Panc1 (cell line): ENCODE data around the gene BACE2. TPM values are rescaled to one million over a fixed set of nuclear protein-coding genes. Genes with fewer than 3 reads are reported as not detected.

Source experiments
- ATAC-seq: fragments of 200-7000 bp; cut with Tn5 transposase; 2 replicates; pipeline ENCODE4 v1.9.1; 2020; ENCODE audit warnings: mild to moderate bottlenecking, moderate library complexity
- BruUV-seq: library from RNA; stranded (reverse); fragments of 400-500 nt; replicated peaks from 2 replicates; lab custom pipeline; 2021; lab: Mats Ljungman, UMichigan
- CTCF ChIA-PET: fragments of 300-600 bp; sonication (Branson Sonifier 250); formaldehyde crosslinking; loops from one replicate; lab custom pipeline; 2022; ENCODE audit warnings: antibody characterized with exemption; lab: Charles Lee
- POLR2A ChIA-PET: fragments of 300-600 bp; sonication (Branson Sonifier 250); formaldehyde crosslinking; loops from one replicate; lab custom pipeline; 2022; ENCODE audit warnings: antibody characterized with exemption; lab: Charles Lee
- DNase-seq: peaks from one replicate; pipeline ENCODE4 v3.0.0-alpha.2; 2010; ENCODE audit warnings: low read depth, low spot score
- H3K27ac ChIP-seq: 2 replicates; pipeline ENCODE4 v1.5.1; 2011; ENCODE audit warnings: mild to moderate bottlenecking, low read length, inconsistent platforms
- H3K27me3 ChIP-seq: fragments of 200-500 bp; sonication (Bioruptor generic); 2 replicates; pipeline ENCODE4 v1.6.0; 2014; ENCODE audit warnings: low read length, inconsistent platforms; ENCODE audit not compliant: control insufficient read depth, insufficient read depth
- H3K36me3 ChIP-seq: fragments of 200-500 bp; sonication (Bioruptor generic); 2 replicates; pipeline ENCODE4 v1.5.1; 2014; ENCODE audit warnings: inconsistent platforms, mild to moderate bottlenecking, low read length, moderate library complexity; ENCODE audit not compliant: control insufficient read depth, insufficient read depth
- H3K4me1 ChIP-seq: 2 replicates; pipeline ENCODE4 v1.5.1; 2011; ENCODE audit warnings: inconsistent platforms, mild to moderate bottlenecking, low read length, moderate library complexity; ENCODE audit not compliant: control insufficient read depth, insufficient read depth
- H3K4me3 ChIP-seq, 2 experiments: 2 replicates each; pipeline ENCODE4 v1.5.1; 2011 to 2012; ENCODE audit warnings: low read depth in 2 of 2, low read length in 2 of 2, mild to moderate bottlenecking in 2 of 2, inconsistent platforms in 1 of 2, moderate library complexity in 1 of 2
- H3K9me3 ChIP-seq: fragments of 200-500 bp; sonication (Bioruptor generic); 2 replicates; pipeline ENCODE4 v1.5.1; 2014; ENCODE audit warnings: low read depth, mild to moderate bottlenecking, inconsistent platforms, low read length, moderate library complexity; ENCODE audit not compliant: control insufficient read depth, insufficient read depth
- POLR2AphosphoS5 ChIP-seq: IDR thresholded peaks from 2 replicates; pipeline ENCODE4 v1.6.1; 2012; ENCODE audit warnings: mild to moderate bottlenecking, low read depth, low read length, moderate library complexity
- SIN3A ChIP-seq: IDR thresholded peaks from 2 replicates; pipeline ENCODE4 v1.6.1; 2012; ENCODE audit warnings: low read depth, mild to moderate bottlenecking, low read length, moderate library complexity, borderline replicate concordance; ENCODE audit not compliant: insufficient read depth
- TCF7L2 ChIP-seq: IDR thresholded peaks from 2 replicates; pipeline ENCODE4 v1.6.1; 2011; ENCODE audit warnings: mild to moderate bottlenecking, low read depth, low read length, inconsistent platforms
- in situ Hi-C: cut with HindIII; loops from 2 replicates; pipeline ENCODE4 v1.10.0; 2016; ENCODE audit warnings: low sequenced_read_pairs, low pct_unique_long_range_greater_than_20kb
- intact Hi-C: fragments of 100-400 bp; cut with micrococcal nuclease; formaldehyde crosslinking; loops from one replicate; pipeline ENCODE4 v1.10.0; 2022; ENCODE audit not compliant: unreplicated experiment
- total RNA-seq: library from RNA; stranded (reverse); gene quantifications from one replicate; pipeline ENCODE4 v1.2.1, GENCODE V29; 2021; ENCODE audit not compliant: unreplicated experiment
- TF ChIP-seq, protein P1 (sequence below): fragments of 450-650 bp; IDR thresholded peaks from 2 replicates; pipeline ENCODE4 v1.5.1; 2017; ENCODE audit warnings: mild to moderate bottlenecking
- TF ChIP-seq, protein P2 (sequence below), 2 experiments: IDR thresholded peaks; 2 replicates each; pipeline ENCODE4 v1.6.1; 2011 to 2012; ENCODE audit warnings: low read depth in 2 of 2, control low read depth in 1 of 2, low read length in 1 of 2, mild to moderate bottlenecking in 1 of 2, moderate library complexity in 1 of 2; ENCODE audit not compliant: insufficient read depth in 1 of 2

BACE2 gene
- total RNA-seq, 1 experiment from 2014 or later, result 16.3 TPM

DNA sequence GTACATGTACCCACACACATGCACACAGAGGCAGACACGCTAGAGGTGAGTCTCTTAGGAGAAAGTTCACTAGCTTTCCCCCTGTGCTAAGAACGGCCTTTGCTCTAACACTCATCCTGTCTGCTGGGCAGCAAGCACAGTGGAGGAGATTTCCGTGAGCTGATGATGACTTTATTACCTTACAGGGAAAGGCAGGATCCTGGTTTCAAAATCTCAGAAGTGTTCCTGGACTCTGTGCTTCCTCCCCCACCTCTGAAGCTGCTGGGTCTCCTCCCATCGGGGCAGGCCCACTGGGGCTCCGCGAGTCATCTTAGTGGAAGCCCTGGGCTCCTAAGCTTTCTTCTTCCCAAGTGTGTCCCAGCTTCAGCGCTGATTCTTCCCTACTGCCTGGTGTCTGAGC, 151.3 kb downstream of the BACE2 start:
- H3K4me3 ChIP-seq, result no peak overlapping the region
- H3K4me1 ChIP-seq, result no peaks in the 10 kb centered on the region
- BruUV-seq, result no TSS peak
- intact Hi-C loops (no loop called here), in situ Hi-C loops (no loop called here)
- no peaks in the 10 kb centered on the region; the same call in 1 of the 2 replicates for H3K27me3 ChIP-seq
- no peaks in the 10 kb centered on the region for H3K9me3 ChIP-seq
- ChIA-PET CTCF (no interaction called here), POLR2A (no interaction called here)
- H3K27ac ChIP-seq, result no peak overlapping the region
- TF ChIP-seq TCF7L2, result no peak
- TF ChIP-seq, protein P1, sequence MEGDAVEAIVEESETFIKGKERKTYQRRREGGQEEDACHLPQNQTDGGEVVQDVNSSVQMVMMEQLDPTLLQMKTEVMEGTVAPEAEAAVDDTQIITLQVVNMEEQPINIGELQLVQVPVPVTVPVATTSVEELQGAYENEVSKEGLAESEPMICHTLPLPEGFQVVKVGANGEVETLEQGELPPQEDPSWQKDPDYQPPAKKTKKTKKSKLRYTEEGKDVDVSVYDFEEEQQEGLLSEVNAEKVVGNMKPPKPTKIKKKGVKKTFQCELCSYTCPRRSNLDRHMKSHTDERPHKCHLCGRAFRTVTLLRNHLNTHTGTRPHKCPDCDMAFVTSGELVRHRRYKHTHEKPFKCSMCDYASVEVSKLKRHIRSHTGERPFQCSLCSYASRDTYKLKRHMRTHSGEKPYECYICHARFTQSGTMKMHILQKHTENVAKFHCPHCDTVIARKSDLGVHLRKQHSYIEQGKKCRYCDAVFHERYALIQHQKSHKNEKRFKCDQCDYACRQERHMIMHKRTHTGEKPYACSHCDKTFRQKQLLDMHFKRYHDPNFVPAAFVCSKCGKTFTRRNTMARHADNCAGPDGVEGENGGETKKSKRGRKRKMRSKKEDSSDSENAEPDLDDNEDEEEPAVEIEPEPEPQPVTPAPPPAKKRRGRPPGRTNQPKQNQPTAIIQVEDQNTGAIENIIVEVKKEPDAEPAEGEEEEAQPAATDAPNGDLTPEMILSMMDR, result no peak
- TF ChIP-seq POLR2AphosphoS5, result no peak
- TF ChIP-seq, protein P2, sequence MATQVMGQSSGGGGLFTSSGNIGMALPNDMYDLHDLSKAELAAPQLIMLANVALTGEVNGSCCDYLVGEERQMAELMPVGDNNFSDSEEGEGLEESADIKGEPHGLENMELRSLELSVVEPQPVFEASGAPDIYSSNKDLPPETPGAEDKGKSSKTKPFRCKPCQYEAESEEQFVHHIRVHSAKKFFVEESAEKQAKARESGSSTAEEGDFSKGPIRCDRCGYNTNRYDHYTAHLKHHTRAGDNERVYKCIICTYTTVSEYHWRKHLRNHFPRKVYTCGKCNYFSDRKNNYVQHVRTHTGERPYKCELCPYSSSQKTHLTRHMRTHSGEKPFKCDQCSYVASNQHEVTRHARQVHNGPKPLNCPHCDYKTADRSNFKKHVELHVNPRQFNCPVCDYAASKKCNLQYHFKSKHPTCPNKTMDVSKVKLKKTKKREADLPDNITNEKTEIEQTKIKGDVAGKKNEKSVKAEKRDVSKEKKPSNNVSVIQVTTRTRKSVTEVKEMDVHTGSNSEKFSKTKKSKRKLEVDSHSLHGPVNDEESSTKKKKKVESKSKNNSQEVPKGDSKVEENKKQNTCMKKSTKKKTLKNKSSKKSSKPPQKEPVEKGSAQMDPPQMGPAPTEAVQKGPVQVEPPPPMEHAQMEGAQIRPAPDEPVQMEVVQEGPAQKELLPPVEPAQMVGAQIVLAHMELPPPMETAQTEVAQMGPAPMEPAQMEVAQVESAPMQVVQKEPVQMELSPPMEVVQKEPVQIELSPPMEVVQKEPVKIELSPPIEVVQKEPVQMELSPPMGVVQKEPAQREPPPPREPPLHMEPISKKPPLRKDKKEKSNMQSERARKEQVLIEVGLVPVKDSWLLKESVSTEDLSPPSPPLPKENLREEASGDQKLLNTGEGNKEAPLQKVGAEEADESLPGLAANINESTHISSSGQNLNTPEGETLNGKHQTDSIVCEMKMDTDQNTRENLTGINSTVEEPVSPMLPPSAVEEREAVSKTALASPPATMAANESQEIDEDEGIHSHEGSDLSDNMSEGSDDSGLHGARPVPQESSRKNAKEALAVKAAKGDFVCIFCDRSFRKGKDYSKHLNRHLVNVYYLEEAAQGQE (IDR thresholded peaks at IDR 0.05; ENCODE audit: insufficient read depth in 1 of 2, low read depth in 2 of 2, low read length in 1 of 2), result no peak
- no peak for TF ChIP-seq SIN3A
- H3K36me3 ChIP-seq, result no peaks in the 10 kb centered on the region
- DNase-seq (no peak), ATAC-seq (no peak)

DNA sequence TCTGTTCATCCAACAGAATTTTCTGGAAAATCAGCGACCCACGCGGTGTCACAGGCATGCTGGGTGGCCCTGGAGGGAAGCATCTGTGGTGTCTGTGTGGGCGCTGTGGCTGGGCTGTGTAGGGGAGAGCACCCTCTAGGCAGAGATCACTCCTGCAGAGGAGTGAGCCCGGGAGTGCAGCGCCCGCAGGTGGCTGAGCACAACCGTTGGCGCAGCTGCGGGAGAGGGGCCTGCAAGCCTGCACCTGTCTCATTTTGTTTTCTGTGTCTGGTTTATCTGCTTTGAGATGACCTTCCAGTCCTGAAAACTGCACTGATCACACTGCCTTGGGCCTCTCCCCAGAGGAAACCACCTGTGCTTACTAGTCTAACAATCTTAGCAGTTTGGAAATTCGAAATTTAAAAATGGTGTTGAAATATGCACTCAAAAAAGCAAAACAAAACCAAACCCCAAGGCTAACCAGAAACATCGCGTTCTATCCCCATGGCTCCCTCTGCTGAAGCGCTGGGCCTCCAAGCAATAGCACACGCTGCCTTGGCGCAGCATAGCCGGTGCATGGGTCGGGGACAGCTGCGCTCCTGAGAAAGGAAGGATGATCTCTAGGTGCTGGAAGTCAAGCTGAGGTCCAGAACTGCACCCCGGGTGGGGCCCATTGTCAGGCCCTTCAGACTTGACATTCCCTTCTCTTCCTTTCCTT, 153.4 kb downstream of the BACE2 start:
- Histone ChIP-seq H3K4me3 (no peak overlapping the region), H3K36me3 (no peaks in the 10 kb centered on the region), H3K9me3 (no peaks in the 10 kb centered on the region), H3K4me1 (no peaks in the 10 kb centered on the region), H3K27me3 (no peaks in the 10 kb centered on the region; the same call in 1 of the 2 replicates), H3K27ac (no peak overlapping the region)
- TF ChIP-seq, protein P2 (IDR thresholded peaks at IDR 0.05; ENCODE audit: insufficient read depth in 1 of 2, low read depth in 2 of 2, low read length in 1 of 2), result no peak
- TF ChIP-seq TCF7L2, result no peak
- TF ChIP-seq POLR2AphosphoS5, result no peak
- TF ChIP-seq, protein P1, result no peak
- no peak for TF ChIP-seq SIN3A
- DNase-seq (no peak), ATAC-seq (no peak)
- no TSS peak for BruUV-seq
- in situ Hi-C loops (no loop called here), intact Hi-C loops (no loop called here)
- ChIA-PET POLR2A (no interaction called here), CTCF (interaction anchor here (0.7 kb wide), 1 partner anchor 39 kb away, joined by 4 read pairs; no protein-coding TSS in a partner anchor)
